ENCODE measurements around the gene NAA16.
"Not testable (repeated sequence)": the region's sequence is repeated elsewhere in the genome, so short reads cannot be mapped to it uniquely, and the experiment has no call there.

The NAA16 gene

GRCh38 chr13:41420146-41420545, 109.1 kb downstream of the NAA16 start:
- no peak for ATAC-seq
- TF ChIP-seq ZFP3 (CRISPR knock-in tag; IDR thresholded peaks at IDR 0.05) (no peak), TSHZ2 (CRISPR knock-in tag; IDR thresholded peaks at IDR 0.05) (no peak), CSDC2 (CRISPR knock-in tag; IDR thresholded peaks at IDR 0.05) (no peak), ISL1 (CRISPR knock-in tag; IDR thresholded peaks at IDR 0.05) (no peak), ESRRG (CRISPR knock-in tag; IDR thresholded peaks at IDR 0.05) (no peak), TCF4 (CRISPR knock-in tag; IDR thresholded peaks at IDR 0.05; ENCODE audit: borderline replicate concordance) (no peak), RARB (CRISPR knock-in tag; IDR thresholded peaks at IDR 0.05) (no peak), ZC3H10 (CRISPR knock-in tag; IDR thresholded peaks at IDR 0.05) (no peak)

- ATAC-seq, result not testable (repeated sequence)
These were observed 110.3 kb downstream of the NAA16 start for GRCh38 chr13:41421330-41421729.

GRCh38 chr13:41421983-41422382, 110.9 kb downstream of the NAA16 start:
- ATAC-seq, result not testable (repeated sequence)

- ATAC-seq, result not testable (repeated sequence)
These were observed 112.2 kb downstream of the NAA16 start for GRCh38 chr13:41423259-41423658.

GRCh38 chr13:41424675-41425074, 113.6 kb downstream of the NAA16 start:
- not testable (repeated sequence) for ATAC-seq

GRCh38 chr13:41426047-41426446, 115.0 kb downstream of the NAA16 start:
- TF ChIP-seq ZFP3 (CRISPR knock-in tag; IDR thresholded peaks at IDR 0.05), result no peak
- TF ChIP-seq ISL1 (CRISPR knock-in tag; IDR thresholded peaks at IDR 0.05), result no peak
- no peak for TF ChIP-seq ZNF70 (CRISPR knock-in tag; IDR thresholded peaks at IDR 0.05)
- no peak for TF ChIP-seq ARNTL (CRISPR knock-in tag; IDR thresholded peaks at IDR 0.05; ENCODE audit: borderline replicate concordance, low read depth)
- TF ChIP-seq ESRRG (CRISPR knock-in tag; IDR thresholded peaks at IDR 0.05), result no peak
- no peak for TF ChIP-seq ZFP30 (CRISPR knock-in tag; IDR thresholded peaks at IDR 0.05)
- no peak for TF ChIP-seq GLIS3 (CRISPR knock-in tag; IDR thresholded peaks at IDR 0.05)
- no peak for ATAC-seq
